Neuron (in vitro differentiated cells): ENCODE results near the gene M1AP.
A peak's percentile ranks its signal among the peaks of the same experiment; 100 is the strongest.

ENCODE experiments used
- H2AFZ ChIP-seq: one replicate; pipeline ENCODE4 v1.6.1; 2013; ENCODE audit warnings: low read depth, mild to moderate bottlenecking, inconsistent platforms, low read length, moderate library complexity
- H3K27me3 ChIP-seq: one replicate; pipeline ENCODE4 v1.6.1; 2013; ENCODE audit warnings: low read length; ENCODE audit not compliant: insufficient read depth
- H3K36me3 ChIP-seq: one replicate; pipeline ENCODE4 v1.6.1; 2013; ENCODE audit warnings: low read length; ENCODE audit not compliant: insufficient read depth
- H3K4me1 ChIP-seq: one replicate; pipeline ENCODE4 v1.6.1; 2013; ENCODE audit warnings: low read length; ENCODE audit not compliant: insufficient read depth
- H3K4me3 ChIP-seq: 2 replicates; pipeline ENCODE4 v1.5.1; 2013; ENCODE audit warnings: mild to moderate bottlenecking, low read length, moderate library complexity
- H3K9me3 ChIP-seq: one replicate; pipeline ENCODE4 v1.6.1; 2013; ENCODE audit warnings: low read length

M1AP gene

GRCh38 chr2:74535440-74535965 lies 112.6 kb downstream of the M1AP start:
- Histone ChIP-seq H3K4me3 (no peak overlapping the region), H3K4me1 (peaks cover 14% of the 10 kb centered on the region), H3K36me3 (peaks cover 22% of the 10 kb centered on the region), H2AFZ (no peak overlapping the region), H3K27me3 (no peaks in the 10 kb centered on the region), H3K9me3 (no peaks in the 10 kb centered on the region)

- Histone ChIP-seq H3K27me3 (no peaks in the 10 kb centered on the region), H3K4me1 (peaks cover 15% of the 10 kb centered on the region), H3K4me3 (no peak overlapping the region), H3K9me3 (no peaks in the 10 kb centered on the region), H3K36me3 (peaks cover 22% of the 10 kb centered on the region), H2AFZ (no peak overlapping the region)
Measured at GRCh38 chr2:74534411-74534810, 113.7 kb downstream of the M1AP start.

GRCh38 chr2:74533464-74533863 lies 114.7 kb downstream of the M1AP start:
- H3K9me3 ChIP-seq: no peaks in the 10 kb centered on the region
- H3K27me3 ChIP-seq: no peaks in the 10 kb centered on the region
- H3K4me3 ChIP-seq: no peak overlapping the region
- no peak overlapping the region for H2AFZ ChIP-seq
- H3K36me3 ChIP-seq: peaks cover 22% of the 10 kb centered on the region
- peaks cover 23% of the 10 kb centered on the region for H3K4me1 ChIP-seq

- Histone ChIP-seq H3K4me3 (no peak overlapping the region), H3K27me3 (no peaks in the 10 kb centered on the region), H3K4me1 (peaks cover 27% of the 10 kb centered on the region), H3K36me3 (peaks cover 32% of the 10 kb centered on the region), H2AFZ (no peak overlapping the region), H3K9me3 (no peaks in the 10 kb centered on the region)
Measured at GRCh38 chr2:74532222-74532621, 115.9 kb downstream of the M1AP start.

- H3K36me3 ChIP-seq: peaks cover 38% of the 10 kb centered on the region
- H2AFZ ChIP-seq: no peak overlapping the region
- H3K27me3 ChIP-seq: no peaks in the 10 kb centered on the region
- no peak overlapping the region for H3K4me3 ChIP-seq
- peaks cover 27% of the 10 kb centered on the region for H3K4me1 ChIP-seq
- H3K9me3 ChIP-seq: no peaks in the 10 kb centered on the region
Measured at GRCh38 chr2:74531666-74532065, 116.5 kb downstream of the M1AP start.

GRCh38 chr2:74530239-74531187 lies 117.6 kb downstream of the M1AP start:
- Histone ChIP-seq H3K27me3 (no peaks in the 10 kb centered on the region), H3K4me3 (peak overlapping the region; percentile 82), H3K9me3 (no peaks in the 10 kb centered on the region), H3K4me1 (peaks cover 27% of the 10 kb centered on the region), H3K36me3 (peaks cover 49% of the 10 kb centered on the region), H2AFZ (peak overlapping the region; percentile 62)

GRCh38 chr2:74529357-74530238 lies 118.5 kb downstream of the M1AP start, which contains the start of the genes AUP1 and HTRA2:
TSS of gene AUP1 (minus strand) at chr2:74529706. CDS start at chr2:74529629, 77 bp downstream.
TSS of gene HTRA2 (plus strand) at chr2:74529933. CDS start at chr2:74530007, 74 bp downstream.
- H3K4me1 ChIP-seq: peaks cover 27% of the 10 kb centered on the region
- peak within 1 kb of the TSS; percentile 62 for H2AFZ ChIP-seq
- H3K4me3 ChIP-seq: peak within 1 kb of the TSS; percentile 82
- H3K36me3 ChIP-seq: peaks cover 48% of the 10 kb centered on the region
- H3K9me3 ChIP-seq: no peaks in the 10 kb centered on the region
- no peaks in the 10 kb centered on the region for H3K27me3 ChIP-seq

- peaks cover 44% of the 10 kb centered on the region for H3K36me3 ChIP-seq
Measured at GRCh38 chr2:74528600-74529356, 119.4 kb downstream of the M1AP start.

GRCh38 chr2:74527741-74528140 lies 120.4 kb downstream of the M1AP start:
- Histone ChIP-seq H3K27me3 (no peaks in the 10 kb centered on the region), H2AFZ (no peak overlapping the region), H3K9me3 (no peaks in the 10 kb centered on the region), H3K4me1 (peaks cover 27% of the 10 kb centered on the region), H3K4me3 (no peak overlapping the region), H3K36me3 (peaks cover 38% of the 10 kb centered on the region)

More at GRCh38 chr2:74528600-74529356, 119.4 kb downstream of the M1AP start:
- peak overlapping the region; percentile 82 for H3K4me3 ChIP-seq
- no peaks in the 10 kb centered on the region for H3K27me3 ChIP-seq
- H3K4me1 ChIP-seq: peaks cover 27% of the 10 kb centered on the region
- no peaks in the 10 kb centered on the region for H3K9me3 ChIP-seq
- H2AFZ ChIP-seq: peak overlapping the region; percentile 52

GRCh38 chr2:74526649-74527230 lies 121.4 kb downstream of the M1AP start:
- no peak overlapping the region for H2AFZ ChIP-seq
- peaks cover 25% of the 10 kb centered on the region for H3K4me1 ChIP-seq
- H3K27me3 ChIP-seq: peaks cover 10% of the 10 kb centered on the region
- H3K4me3 ChIP-seq: no peak overlapping the region
- peaks cover 30% of the 10 kb centered on the region for H3K36me3 ChIP-seq
- no peaks in the 10 kb centered on the region for H3K9me3 ChIP-seq

- peaks cover 14% of the 10 kb centered on the region for H3K27me3 ChIP-seq
- no peak within 1 kb of the TSS for H3K4me3 ChIP-seq
- no peaks in the 10 kb centered on the region for H3K9me3 ChIP-seq
- peaks cover 18% of the 10 kb centered on the region for H3K4me1 ChIP-seq
- H2AFZ ChIP-seq: no peak within 1 kb of the TSS
- peaks cover 26% of the 10 kb centered on the region for H3K36me3 ChIP-seq
Measured at GRCh38 chr2:74525717-74526648, 122.1 kb downstream of the M1AP start, which contains the start of gene DQX1. TSS of gene DQX1 (minus strand) at chr2:74526231. CDS start at chr2:74525729, 502 bp downstream.
